Measurements from ENCODE around the gene KRTAP19-8. TPM values are rescaled to one million over a fixed set of nuclear protein-coding genes. Genes with fewer than 3 reads are reported as not detected.

The KRTAP19-8 gene
- total RNA-seq: not detected

- no peak for DNase-seq
Observed at GRCh38 chr21:31038376-31038775, at the start of gene KRTAP19-8. Gene KRTAP19-8 (minus strand): TSS chr21:31038476. CDS start chr21:31038443, 33 bp downstream.

- no peak for DNase-seq
Observed at GRCh38 chr21:31087639-31088473, 49.6 kb upstream of the KRTAP19-8 start.

GRCh38 chr21:31084689-31085088 lies 46.4 kb upstream of the KRTAP19-8 start:
- no peak for DNase-seq

GRCh38 chr21:31078796-31079195 lies 40.5 kb upstream of the KRTAP19-8 start:
- no peak for DNase-seq

GRCh38 chr21:31078216-31078615 lies 39.9 kb upstream of the KRTAP19-8 start:
- no peak for DNase-seq

- no peak for DNase-seq
Observed at GRCh38 chr21:31075848-31076247, 37.6 kb upstream of the KRTAP19-8 start.

- DNase-seq: no peak
Observed at GRCh38 chr21:31072533-31072932, 34.3 kb upstream of the KRTAP19-8 start.

GRCh38 chr21:31064803-31065202 lies 26.5 kb upstream of the KRTAP19-8 start:
- DNase-seq: no peak

GRCh38 chr21:31052489-31053142 lies 14.3 kb upstream of the KRTAP19-8 start:
- no peak for DNase-seq

- no peak for DNase-seq
Observed at GRCh38 chr21:31050577-31051157, 12.4 kb upstream of the KRTAP19-8 start.

- DNase-seq: no peak
Observed at GRCh38 chr21:31045841-31046240, 7.6 kb upstream of the KRTAP19-8 start.

- no peak for DNase-seq
Observed at GRCh38 chr21:31043471-31043870, 5.2 kb upstream of the KRTAP19-8 start.

GRCh38 chr21:31042080-31042464 lies 3.8 kb upstream of the KRTAP19-8 start:
- DNase-seq: no peak

- no peak for DNase-seq
Observed at GRCh38 chr21:31041295-31042079, 3.2 kb upstream of the KRTAP19-8 start.

GRCh38 chr21:31034378-31034777 lies 3.9 kb downstream of the KRTAP19-8 start:
- DNase-seq: no peak

GRCh38 chr21:31030367-31031106 lies 7.7 kb downstream of the KRTAP19-8 start:
- DNase-seq: no peak

GRCh38 chr21:31023680-31024079 lies 14.6 kb downstream of the KRTAP19-8 start:
- DNase-seq: no peak

GRCh38 chr21:31022306-31022705 lies 16.0 kb downstream of the KRTAP19-8 start:
- DNase-seq: no peak

- DNase-seq: no peak
Observed at GRCh38 chr21:31018232-31018631, 20.0 kb downstream of the KRTAP19-8 start.

GRCh38 chr21:31014891-31015290 lies 23.4 kb downstream of the KRTAP19-8 start:
- no peak for DNase-seq

- DNase-seq: no peak
Observed at GRCh38 chr21:31012133-31013089, 25.9 kb downstream of the KRTAP19-8 start.
